Transverse colon (tissue), 4 donors: Measurements from ENCODE around the gene MTMR10. TPM values are rescaled to one million over a fixed set of nuclear protein-coding genes. Genes with fewer than 3 reads are reported as not detected.

Source experiments
- DNase-seq: peaks from one replicate; pipeline ENCODE4 v3.0.0-alpha.2; 2019
- H3K27ac ChIP-seq, 4 donors: fragments of 200-600 bp; sonication (generic); 2 replicates each; pipeline ENCODE4 v1.5.1; 2016 to 2018; ENCODE audit warnings: inconsistent platforms in 4 of 4
- H3K27me3 ChIP-seq: fragments of 200-600 bp; sonication (generic); 2 replicates; pipeline ENCODE4 v1.5.1; 2017; ENCODE audit warnings: inconsistent platforms
- H3K36me3 ChIP-seq, 4 donors: fragments of 200-600 bp; sonication (generic); 2 replicates each; pipeline ENCODE4 v1.5.1; 2017 to 2019; ENCODE audit warnings: inconsistent platforms in 4 of 4
- H3K4me1 ChIP-seq, 4 donors: fragments of 200-600 bp; sonication (generic); 2 replicates each; pipeline ENCODE4 v1.5.1; 2017 to 2020; ENCODE audit warnings: inconsistent platforms in 4 of 4
- H3K4me3 ChIP-seq, 4 donors: fragments of 200-600 bp; sonication (generic); 1 replicate in 1 of 4; 2 replicates in 3 of 4; pipeline versions ENCODE4 v1.5.1 to v1.6.1; 2017 to 2019; ENCODE audit warnings: inconsistent platforms in 4 of 4
- H3K9me3 ChIP-seq, 2 donors: fragments of 200-600 bp; sonication (generic); 2 replicates each; pipeline ENCODE4 v1.5.1; 2017 to 2019; ENCODE audit warnings: inconsistent platforms in 2 of 2
- EP300 ChIP-seq: sonication (generic); formaldehyde crosslinking; IDR thresholded peaks from one replicate; pipeline ENCODE4 v1.6.1; 2017; ENCODE audit warnings: antibody characterized with exemption, low read depth
- POLR2A ChIP-seq: fragments of 450-650 bp; IDR thresholded peaks from one replicate; pipeline ENCODE4 v1.6.1; 2016; ENCODE audit warnings: antibody characterized with exemption, mild to moderate bottlenecking, moderate library complexity
- POLR2AphosphoS5 ChIP-seq, 3 donors: sonication (generic); formaldehyde crosslinking; IDR thresholded peaks; one replicate each; pipeline ENCODE4 v1.6.1; 2016; ENCODE audit warnings: antibody characterized with exemption in 3 of 3
- WGBS, 2 donors: methylation state at CpG; one replicate each; pipeline ENCODE4 v1.1.5; 2018; ENCODE audit warnings: low coverage in 1 of 2; 5-methylcytosine and 5-hydroxymethylcytosine counted together
- in situ Hi-C, 4 donors: fragments of 200-750 bp; cut with MboI; loops; one replicate each; pipeline versions ENCODE4 v1.15.0 to v1.15.1; 2017; ENCODE audit warnings: low sequenced_read_pairs in 3 of 4, low pct_ligation_motif_present in 1 of 4, low pct_unique_long_range_greater_than_20kb in 1 of 4
- intact Hi-C: fragments of 100-400 bp; cut with DNase I; formaldehyde crosslinking; loops from one replicate; pipeline ENCODE4 v1.15.1; 2023; ENCODE audit warnings: low total_unique reads
- total RNA-seq, 4 donors: library from RNA; depleted of rRNA; stranded (reverse); fragments of >200 nt; gene quantifications; one replicate each; pipeline ENCODE4 v1.1.0, GENCODE V29; 2016
- TF ChIP-seq, protein P1 (sequence below), 5 experiments: fragments of 200-600 bp in 3 of 5; fragments of 450-650 bp in 2 of 5; sonication (generic) in 3 of 5; IDR thresholded peaks; 1 replicate in 2 of 5; 2 replicates in 3 of 5; pipeline ENCODE4 v1.5.1; 2016 to 2017; ENCODE audit warnings: antibody characterized with exemption in 5 of 5, inconsistent platforms in 3 of 5, mild to moderate bottlenecking in 2 of 5, moderate library complexity in 1 of 5

Gene MTMR10
- total RNA-seq, 4 donors from 2014 or later: 11.1 to 40.8 (median 32.7) TPM

DNA sequence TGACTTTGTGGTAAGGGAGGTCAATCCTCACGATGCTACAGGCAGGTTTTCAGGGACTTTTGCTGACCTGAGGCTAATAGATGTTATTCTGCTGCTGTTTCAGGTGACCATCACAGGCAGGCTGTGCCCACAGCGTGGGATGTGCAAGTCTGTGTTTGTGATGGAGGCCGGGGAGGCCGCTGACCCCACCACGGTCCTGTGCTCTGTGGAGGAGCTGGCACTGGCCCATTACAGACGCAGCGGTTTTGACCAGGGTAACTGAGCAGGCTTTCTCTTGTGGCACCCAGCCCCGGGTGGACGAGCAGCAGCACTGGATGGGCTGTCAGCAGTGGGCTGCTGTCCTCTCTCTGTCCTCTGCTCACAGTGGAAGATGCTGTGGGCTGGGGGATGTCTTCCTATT is 65.7 kb downstream of the MTMR10 start:
- H3K4me1 ChIP-seq: peaks cover 0 to 6% (median 2%) of the 10 kb centered on the region in 4 donors
- peaks cover 0 to 36% (median 17%) of the 10 kb centered on the region in 4 donors for H3K36me3 ChIP-seq
- H3K4me3 ChIP-seq: no peak overlapping the region
- TF ChIP-seq POLR2A (no peak), POLR2AphosphoS5 (IDR thresholded peaks at IDR 0.05) (no peak)
- no peaks in the 10 kb centered on the region for H3K27me3 ChIP-seq
- no peaks in the 10 kb centered on the region for H3K9me3 ChIP-seq
- in situ Hi-C loops (no loop called here), intact Hi-C loops (no loop called here)
- no peak for DNase-seq
- H3K27ac ChIP-seq: no peak overlapping the region
- WGBS, 2 donors: 93% methylated on average over 9 of the region's 9 CpGs; no CpG with 5 or more reads in 1 of the 2 donors

DNA sequence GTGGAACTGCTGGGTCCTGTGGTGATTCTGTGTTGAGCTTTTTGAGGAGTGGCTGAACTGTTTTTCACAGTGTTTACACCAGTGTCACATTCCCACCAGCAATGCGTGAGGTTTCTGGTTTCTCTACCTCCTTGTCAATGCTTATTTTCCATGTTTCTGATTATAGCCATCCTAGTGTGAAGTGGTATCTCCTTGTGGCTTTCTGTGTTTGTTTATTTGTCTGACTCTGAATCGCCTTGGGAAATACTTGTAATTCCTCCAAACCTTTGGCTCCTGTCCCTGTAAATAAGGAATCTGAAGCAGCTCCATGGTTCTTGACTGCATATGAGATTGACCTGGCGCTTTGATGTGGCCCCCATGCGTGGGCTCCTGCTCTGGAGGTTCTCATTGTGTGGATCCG is 67.1 kb downstream of the MTMR10 start:
- DNase-seq: no peak
- H3K36me3 ChIP-seq: peaks cover 0 to 28% (median 13%) of the 10 kb centered on the region in 4 donors
- 82 to 94% methylated on average over 4 to 5 of the region's 5 CpGs for WGBS, 2 donors
- TF ChIP-seq POLR2AphosphoS5 (IDR thresholded peaks at IDR 0.05) (no peak), POLR2A (no peak), EP300 (no peak)
- TF ChIP-seq, protein P1, sequence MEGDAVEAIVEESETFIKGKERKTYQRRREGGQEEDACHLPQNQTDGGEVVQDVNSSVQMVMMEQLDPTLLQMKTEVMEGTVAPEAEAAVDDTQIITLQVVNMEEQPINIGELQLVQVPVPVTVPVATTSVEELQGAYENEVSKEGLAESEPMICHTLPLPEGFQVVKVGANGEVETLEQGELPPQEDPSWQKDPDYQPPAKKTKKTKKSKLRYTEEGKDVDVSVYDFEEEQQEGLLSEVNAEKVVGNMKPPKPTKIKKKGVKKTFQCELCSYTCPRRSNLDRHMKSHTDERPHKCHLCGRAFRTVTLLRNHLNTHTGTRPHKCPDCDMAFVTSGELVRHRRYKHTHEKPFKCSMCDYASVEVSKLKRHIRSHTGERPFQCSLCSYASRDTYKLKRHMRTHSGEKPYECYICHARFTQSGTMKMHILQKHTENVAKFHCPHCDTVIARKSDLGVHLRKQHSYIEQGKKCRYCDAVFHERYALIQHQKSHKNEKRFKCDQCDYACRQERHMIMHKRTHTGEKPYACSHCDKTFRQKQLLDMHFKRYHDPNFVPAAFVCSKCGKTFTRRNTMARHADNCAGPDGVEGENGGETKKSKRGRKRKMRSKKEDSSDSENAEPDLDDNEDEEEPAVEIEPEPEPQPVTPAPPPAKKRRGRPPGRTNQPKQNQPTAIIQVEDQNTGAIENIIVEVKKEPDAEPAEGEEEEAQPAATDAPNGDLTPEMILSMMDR (IDR thresholded peaks at IDR 0.05): no peak
- peaks cover 0 to 6% (median 2%) of the 10 kb centered on the region in 4 donors for H3K4me1 ChIP-seq
- H3K9me3 ChIP-seq: no peaks in the 10 kb centered on the region
- H3K4me3 ChIP-seq: no peak overlapping the region
- H3K27ac ChIP-seq: no peak overlapping the region
- no peaks in the 10 kb centered on the region for H3K27me3 ChIP-seq
- intact Hi-C loops (no loop called here), in situ Hi-C loops (no loop called here)

DNA sequence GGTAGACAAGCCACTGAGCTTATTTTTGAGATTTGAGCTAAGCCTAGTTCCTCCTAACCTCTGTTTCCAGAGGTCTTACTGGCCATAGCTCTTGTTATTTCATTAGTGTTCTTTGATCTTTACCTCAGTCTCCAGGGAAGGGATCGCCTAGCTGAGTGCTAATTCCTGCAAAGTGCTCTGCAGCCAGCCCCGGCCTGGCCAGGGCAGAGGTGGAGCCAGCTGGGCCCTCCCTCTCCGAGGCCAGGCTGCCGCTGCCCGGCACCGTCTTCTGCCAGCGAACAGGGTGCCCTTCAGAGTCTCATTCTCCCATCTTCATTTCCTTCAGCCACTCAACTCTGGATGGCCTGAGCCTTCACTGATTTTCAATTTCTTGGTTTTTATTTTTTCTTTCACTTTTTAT is 68.0 kb downstream of the MTMR10 start:
- Histone ChIP-seq H3K36me3 (peaks cover 0 to 25% (median 9%) of the 10 kb centered on the region in 4 donors), H3K9me3 (no peaks in the 10 kb centered on the region), H3K27ac (peak overlapping the region; percentile 40 to 55 (median 51)), H3K27me3 (no peaks in the 10 kb centered on the region), H3K4me1 (peaks cover 0 to 6% (median 2%) of the 10 kb centered on the region in 4 donors), H3K4me3 (no peak overlapping the region)
- TF ChIP-seq, protein P1 (IDR thresholded peaks at IDR 0.05): no peak
- TF ChIP-seq POLR2A (no peak), EP300 (no peak), POLR2AphosphoS5 (IDR thresholded peaks at IDR 0.05) (no peak)
- in situ Hi-C loops (no loop called here), intact Hi-C loops (no loop called here)
- no peak for DNase-seq
- WGBS, 2 donors: 42% methylated on average over 7 of the region's 7 CpGs; no CpG with 5 or more reads in 1 of the 2 donors

DNA sequence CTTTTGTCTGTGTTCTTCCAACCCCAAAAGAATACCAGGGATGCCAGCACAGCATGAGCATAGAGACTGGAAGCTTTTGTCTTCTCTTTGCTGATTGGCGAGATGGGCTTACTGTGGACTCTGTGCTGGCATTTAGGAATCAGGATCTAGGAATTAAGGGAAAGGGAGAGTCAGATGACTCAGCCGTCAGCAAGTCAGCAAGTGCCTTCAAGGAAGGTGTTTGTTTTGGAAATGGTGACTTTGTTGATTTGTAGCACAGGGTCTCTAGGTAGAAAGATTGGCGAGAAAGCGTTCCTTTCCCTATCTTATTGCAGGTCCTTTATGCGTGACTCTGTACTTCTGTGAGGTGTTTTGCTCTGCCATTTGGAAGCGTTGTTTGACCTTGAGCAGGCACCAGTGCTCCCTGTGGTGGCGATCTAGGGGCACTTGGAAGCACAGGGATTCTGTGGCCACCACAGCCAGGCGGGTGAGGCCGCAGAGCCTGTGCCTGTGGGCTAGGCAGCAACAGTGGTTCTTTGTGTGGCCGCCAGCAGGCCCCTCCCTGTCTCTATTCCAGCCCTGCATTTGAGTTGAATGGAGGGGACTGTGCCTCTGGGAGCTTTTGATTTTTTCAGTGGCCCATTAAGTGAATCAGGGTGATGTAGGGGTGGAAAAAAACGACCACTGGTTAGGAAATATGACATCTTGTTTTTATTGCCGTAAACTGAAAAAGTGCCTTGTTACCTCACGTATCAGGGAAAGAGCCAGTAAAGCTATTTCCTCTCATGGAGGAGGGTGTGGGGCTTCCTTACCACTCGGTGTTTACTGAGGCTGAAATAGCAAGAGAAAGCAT is 68.7 kb downstream of the MTMR10 start:
- Histone ChIP-seq H3K4me3 (no peak overlapping the region), H3K9me3 (no peaks in the 10 kb centered on the region), H3K27ac (peak overlapping the region; percentile 40 to 66 (median 51)), H3K4me1 (peaks cover 0 to 6% (median 2%) of the 10 kb centered on the region in 4 donors), H3K27me3 (no peaks in the 10 kb centered on the region), H3K36me3 (peaks cover 0 to 31% (median 9%) of the 10 kb centered on the region in 4 donors)
- WGBS, 2 donors: 58 to 63% methylated on average over 6 to 14 of the region's 14 CpGs
- intact Hi-C loops (no loop called here), in situ Hi-C loops (no loop called here)
- DNase-seq: peak; percentile 43
- TF ChIP-seq, protein P1 (IDR thresholded peaks at IDR 0.05): no peak
- TF ChIP-seq EP300 (no peak), POLR2AphosphoS5 (IDR thresholded peaks at IDR 0.05) (no peak), POLR2A (no peak)
